ENCODE measurements around the gene GJC1. TPM values are rescaled to one million over a fixed set of nuclear protein-coding genes. Genes with fewer than 3 reads are reported as not detected.
"Not testable (repeated sequence)": the region's sequence is repeated elsewhere in the genome, so short reads cannot be mapped to it uniquely, and the experiment has no call there.

Gene GJC1
- total RNA-seq, 1 donor from 2014 or later = 7.5 TPM

- H3K9me3 Mint-ChIP-seq = no peaks in the 10 kb centered on the region
- intact Hi-C loops (cut with micrococcal nuclease) = no loop called here
- no peak for DNase-seq
Measured at GRCh38 chr17:44760474-44761308, 69.4 kb downstream of the GJC1 start.

GRCh38 chr17:44759916-44760243, 70.2 kb downstream of the GJC1 start:
- Mint-ChIP-seq H3K27ac (no peak overlapping the region), H3K27me3 (peaks cover 27% of the 10 kb centered on the region), H3K36me3 (ENCODE audit: low read depth) (no peaks in the 10 kb centered on the region), H3K4me1 (no peaks in the 10 kb centered on the region), H3K9me3 (no peaks in the 10 kb centered on the region), H3K4me3 (no peak overlapping the region)
- intact Hi-C loops (cut with micrococcal nuclease) = no loop called here
- peak; percentile 49 for DNase-seq

More at GRCh38 chr17:44760474-44761308, 69.4 kb downstream of the GJC1 start:
- no peak overlapping the region for H3K27ac Mint-ChIP-seq
- no peak overlapping the region for H3K4me3 Mint-ChIP-seq
- no peaks in the 10 kb centered on the region for H3K4me1 Mint-ChIP-seq
- H3K27me3 Mint-ChIP-seq = peaks cover 27% of the 10 kb centered on the region
- no peaks in the 10 kb centered on the region for H3K36me3 Mint-ChIP-seq (ENCODE audit: low read depth)

GRCh38 chr17:44759086-44759915, 70.8 kb downstream of the GJC1 start:
- Mint-ChIP-seq H3K27ac (no peak overlapping the region), H3K4me1 (no peaks in the 10 kb centered on the region), H3K27me3 (peaks cover 27% of the 10 kb centered on the region), H3K9me3 (no peaks in the 10 kb centered on the region), H3K4me3 (peak overlapping the region; percentile 21), H3K36me3 (ENCODE audit: low read depth) (no peaks in the 10 kb centered on the region)
- DNase-seq = no peak
- intact Hi-C loops (cut with micrococcal nuclease) = no loop called here

- DNase-seq = no peak
- Mint-ChIP-seq H3K9me3 (no peaks in the 10 kb centered on the region), H3K4me1 (no peaks in the 10 kb centered on the region), H3K4me3 (peak within 1 kb of the TSS; percentile 28), H3K27me3 (peaks cover 27% of the 10 kb centered on the region), H3K36me3 (ENCODE audit: low read depth) (no peaks in the 10 kb centered on the region), H3K27ac (no peak within 1 kb of the TSS)
- intact Hi-C loops (cut with micrococcal nuclease) = no loop called here
Measured at GRCh38 chr17:44758414-44759085, 71.5 kb downstream of the GJC1 start, which contains the start of gene ADAM11. Gene ADAM11, plus strand, starts transcription at chr17:44758988. Its CDS starts 212 bp downstream, at chr17:44759200.

- Mint-ChIP-seq H3K4me1 (no peaks in the 10 kb centered on the region), H3K27me3 (peaks cover 27% of the 10 kb centered on the region), H3K9me3 (no peaks in the 10 kb centered on the region), H3K4me3 (peak overlapping the region; percentile 28), H3K27ac (no peak overlapping the region), H3K36me3 (ENCODE audit: low read depth) (no peaks in the 10 kb centered on the region)
- intact Hi-C loops (cut with micrococcal nuclease) = no loop called here
- DNase-seq = no peak
Measured at GRCh38 chr17:44757918-44758413, 72.1 kb downstream of the GJC1 start.

- H3K36me3 Mint-ChIP-seq (ENCODE audit: low read depth) = no peaks in the 10 kb centered on the region
- no peak overlapping the region for H3K4me3 Mint-ChIP-seq
- peaks cover 27% of the 10 kb centered on the region for H3K27me3 Mint-ChIP-seq
- no peaks in the 10 kb centered on the region for H3K9me3 Mint-ChIP-seq
- no peaks in the 10 kb centered on the region for H3K4me1 Mint-ChIP-seq
- no peak for DNase-seq
- intact Hi-C loops (cut with micrococcal nuclease) = no loop called here
- no peak overlapping the region for H3K27ac Mint-ChIP-seq
Measured at GRCh38 chr17:44757045-44757917, 72.8 kb downstream of the GJC1 start.

- H3K27ac Mint-ChIP-seq; H3K9me3 Mint-ChIP-seq; intact Hi-C loops (cut with micrococcal nuclease); H3K4me3 Mint-ChIP-seq; H3K4me1 Mint-ChIP-seq; H3K36me3 Mint-ChIP-seq (ENCODE audit: low read depth); DNase-seq: not testable (repeated sequence)
- peaks cover 15% of the 10 kb centered on the region for H3K27me3 Mint-ChIP-seq
Measured at GRCh38 chr17:44755180-44755579, 74.9 kb downstream of the GJC1 start.

- Mint-ChIP-seq H3K4me3 (no peak overlapping the region), H3K9me3 (no peaks in the 10 kb centered on the region), H3K36me3 (ENCODE audit: low read depth) (peaks cover 9% of the 10 kb centered on the region), H3K27ac (no peak overlapping the region), H3K4me1 (no peaks in the 10 kb centered on the region), H3K27me3 (peaks cover 15% of the 10 kb centered on the region)
- intact Hi-C loops (cut with micrococcal nuclease) = no loop called here
- DNase-seq = no peak
Measured at GRCh38 chr17:44754276-44754675, 75.8 kb downstream of the GJC1 start.

GRCh38 chr17:44752953-44753861, 76.9 kb downstream of the GJC1 start:
- H3K4me3 Mint-ChIP-seq = no peak overlapping the region
- no peaks in the 10 kb centered on the region for H3K9me3 Mint-ChIP-seq
- no peaks in the 10 kb centered on the region for H3K4me1 Mint-ChIP-seq
- peaks cover 9% of the 10 kb centered on the region for H3K36me3 Mint-ChIP-seq (ENCODE audit: low read depth)
- H3K27me3 Mint-ChIP-seq = peaks cover 14% of the 10 kb centered on the region
- intact Hi-C loops (cut with micrococcal nuclease) = no loop called here
- DNase-seq = no peak
- no peak overlapping the region for H3K27ac Mint-ChIP-seq

GRCh38 chr17:44751806-44752205, 78.3 kb downstream of the GJC1 start:
- H3K27me3 Mint-ChIP-seq = peaks cover under 1% of the 10 kb centered on the region
- intact Hi-C loops (cut with micrococcal nuclease) = no loop called here
- H3K4me3 Mint-ChIP-seq = no peak overlapping the region
- H3K9me3 Mint-ChIP-seq = no peaks in the 10 kb centered on the region
- DNase-seq = no peak
- H3K27ac Mint-ChIP-seq = no peak overlapping the region
- H3K4me1 Mint-ChIP-seq = no peaks in the 10 kb centered on the region
- H3K36me3 Mint-ChIP-seq (ENCODE audit: low read depth) = peaks cover 10% of the 10 kb centered on the region

- Mint-ChIP-seq H3K4me3 (no peak overlapping the region), H3K27ac (no peak overlapping the region), H3K36me3 (ENCODE audit: low read depth) (peaks cover 11% of the 10 kb centered on the region), H3K9me3 (no peaks in the 10 kb centered on the region), H3K4me1 (no peaks in the 10 kb centered on the region), H3K27me3 (no peaks in the 10 kb centered on the region)
- intact Hi-C loops (cut with micrococcal nuclease) = no loop called here
- no peak for DNase-seq
Measured at GRCh38 chr17:44751331-44751730, 78.8 kb downstream of the GJC1 start.

GRCh38 chr17:44749980-44750318, 80.1 kb downstream of the GJC1 start:
- Mint-ChIP-seq H3K27me3 (no peaks in the 10 kb centered on the region), H3K9me3 (no peaks in the 10 kb centered on the region), H3K4me3 (no peak overlapping the region), H3K27ac (no peak overlapping the region), H3K4me1 (no peaks in the 10 kb centered on the region), H3K36me3 (ENCODE audit: low read depth) (peaks cover 11% of the 10 kb centered on the region)
- intact Hi-C loops (cut with micrococcal nuclease) = no loop called here
- DNase-seq = no peak

All from activated CD4-positive, alpha-beta T cell treated with anti-CD3 and anti-CD28 coated beads, Interleukin-2, amount 10 ng/mL, durations not matched to agents 24 days and 14 days (primary cell).